GM23338 (cell line): ENCODE data around the gene CRACDL. TPM values are rescaled to one million over a fixed set of nuclear protein-coding genes. Genes with fewer than 3 reads are reported as not detected.

Source experiments
- ATAC-seq: fragments of 200-7000 bp; cut with Tn5 transposase; 3 replicates; pipeline ENCODE4 v1.9.1; 2020
- DNase-seq: peaks from one replicate; pipeline ENCODE4 v3.0.0-alpha.2; 2015; ENCODE audit warnings: low spot score
- H2AFZ ChIP-seq: fragments of 200-600 bp; sonication (generic); 2 replicates; pipeline ENCODE4 v1.8.0; 2016; ENCODE audit warnings: antibody characterized with exemption, mild to moderate bottlenecking, moderate library complexity
- H3F3A ChIP-seq: fragments of 200-600 bp; sonication (generic); replicated peaks from 2 replicates; pipeline ENCODE4 v1.8.0; 2017; ENCODE audit warnings: antibody characterized with exemption, mixed run types, low read depth
- H3K27ac ChIP-seq: fragments of 200-600 bp; sonication (generic); 2 replicates; pipeline ENCODE4 v1.6.1; 2016; ENCODE audit warnings: low read depth
- H3K27me3 ChIP-seq: fragments of 200-600 bp; sonication (generic); 2 replicates; pipeline ENCODE4 v1.8.0; 2016; ENCODE audit warnings: mild to moderate bottlenecking, mixed run types, moderate library complexity; ENCODE audit not compliant: insufficient read depth
- H3K36me3 ChIP-seq: fragments of 200-600 bp; sonication (generic); 2 replicates; pipeline ENCODE4 v1.8.0; 2016; ENCODE audit warnings: mild to moderate bottlenecking; ENCODE audit not compliant: insufficient read depth
- H3K4me1 ChIP-seq: fragments of 200-600 bp; sonication (generic); 2 replicates; pipeline ENCODE4 v1.8.0; 2016; ENCODE audit warnings: mild to moderate bottlenecking, moderate library complexity; ENCODE audit not compliant: insufficient read depth
- H3K4me2 ChIP-seq: fragments of 200-600 bp; sonication (generic); 2 replicates; pipeline ENCODE4 v1.7.1; 2017; ENCODE audit warnings: mixed run types
- H3K4me3 ChIP-seq: fragments of 200-600 bp; sonication (generic); 2 replicates; pipeline ENCODE4 v1.6.1; 2016; ENCODE audit warnings: mixed run types
- H3K79me2 ChIP-seq: fragments of 200-600 bp; sonication (generic); replicated peaks from 2 replicates; pipeline ENCODE4 v1.8.0; 2017; ENCODE audit warnings: mild to moderate bottlenecking; ENCODE audit not compliant: insufficient read depth
- H3K9me2 ChIP-seq: fragments of 200-600 bp; sonication (generic); 2 replicates; pipeline ENCODE4 v1.8.0; 2017; ENCODE audit not compliant: insufficient read depth
- H4K20me1 ChIP-seq: fragments of 200-600 bp; sonication (generic); replicated peaks from 2 replicates; pipeline ENCODE4 v1.8.0; 2017; ENCODE audit warnings: mild to moderate bottlenecking; ENCODE audit not compliant: insufficient read depth
- H3K27ac Mint-ChIP-seq: 2 replicates; pipeline ENCODE4 v1.8.0; 2020; ENCODE audit warnings: inconsistent platforms, mild to moderate bottlenecking, moderate library complexity, mixed read lengths
- H3K27me3 Mint-ChIP-seq: 3 replicates; pipeline ENCODE4 v1.8.0; 2022; ENCODE audit warnings: low read depth, mild to moderate bottlenecking, moderate library complexity, mixed read lengths, inconsistent platforms; ENCODE audit not compliant: insufficient read depth, poor library complexity
- H3K36me3 Mint-ChIP-seq: 3 replicates; pipeline ENCODE4 v1.8.0; 2021; ENCODE audit warnings: low read depth, mild to moderate bottlenecking, inconsistent platforms, moderate library complexity, mixed read lengths
- H3K4me1 Mint-ChIP-seq: 3 replicates; pipeline ENCODE4 v1.8.0; 2020; ENCODE audit warnings: mild to moderate bottlenecking, inconsistent platforms, mixed read lengths
- H3K4me3 Mint-ChIP-seq: 3 replicates; pipeline ENCODE4 v1.8.0; 2021; ENCODE audit warnings: moderate library complexity, mild to moderate bottlenecking, inconsistent platforms, mixed read lengths
- H3K9me3 Mint-ChIP-seq: 3 replicates; pipeline ENCODE4 v1.8.0; 2020; ENCODE audit warnings: moderate library complexity, mild to moderate bottlenecking, inconsistent platforms, mixed read lengths
- CREB1 ChIP-seq: fragments of 250-450 bp; sonication (Bioruptor Pico); IDR thresholded peaks from 2 replicates; pipeline ENCODE4 v1.5.0; 2020; ENCODE audit warnings: low read depth, mild to moderate bottlenecking, moderate library complexity
- CTCF ChIP-seq, 2 experiments: fragments of 200-600 bp in 1 of 2; sonication (generic) in 1 of 2; conservative IDR thresholded peaks; 2 replicates each; pipeline versions ENCODE4 v1.5.1 to v1.6.1; 2016 to 2017; ENCODE audit warnings: antibody characterized with exemption in 2 of 2, low read depth in 2 of 2, mild to moderate bottlenecking in 2 of 2, moderate library complexity in 1 of 2
- EZH2phosphoT487 ChIP-seq: fragments of 200-600 bp; sonication (generic); IDR thresholded peaks from one replicate; pipeline ENCODE4 v1.8.1; 2018; ENCODE audit warnings: antibody characterized with exemption; ENCODE audit not compliant: unreplicated experiment
- NANOG ChIP-seq: IDR thresholded peaks from 2 replicates; pipeline ENCODE4 v1.6.1; 2016; ENCODE audit warnings: antibody characterized with exemption, borderline replicate concordance
- POLR2AphosphoS5 ChIP-seq: IDR thresholded peaks from 2 replicates; pipeline ENCODE4 v1.6.1; 2016; ENCODE audit warnings: antibody characterized with exemption, low read depth
- REST ChIP-seq: IDR thresholded peaks from one replicate; pipeline ENCODE4 v1.6.1; 2018; ENCODE audit warnings: antibody characterized with exemption; ENCODE audit not compliant: unreplicated experiment
- STAT1 ChIP-seq: IDR thresholded peaks from one replicate; pipeline ENCODE4 v1.6.1; 2016; ENCODE audit warnings: antibody characterized with exemption; ENCODE audit not compliant: unreplicated experiment
- ZNF462 ChIP-seq: fragments of 250-450 bp; sonication (Bioruptor Pico); IDR thresholded peaks from 2 replicates; pipeline ENCODE4 v1.5.0; 2020; ENCODE audit warnings: mild to moderate bottlenecking, moderate library complexity
- polyA plus RNA-seq: library from polyadenylated mRNA; unstranded; fragments of >200 nt; fragmentation: Nextera tagmentation; extraction: Ambion mirVana; gene quantifications from 2 replicates; pipeline ENCODE4 v1.2.1, GENCODE V29; 2016
- total RNA-seq: library from RNA; depleted of rRNA; stranded (reverse); fragments of >200 nt; shearing (Covaris generic); gene quantifications from 2 replicates; pipeline ENCODE4 v1.2.3, GENCODE V29; 2014

The CRACDL gene
- total and polyA plus RNA-seq, 2 experiments from 2014 or later, result 0.14 to 0.16 TPM

- no peaks in the 10 kb centered on the region for H3K4me1 Mint-ChIP-seq
- H3K4me3 ChIP-seq, result peak overlapping the region; percentile 68
- TF ChIP-seq REST (no peak), CTCF (conservative IDR thresholded peaks at IDR 0.05; ENCODE audit: low read depth in 2 of 2) (peak; percentile 6 to 52; a peak in 3 of 4 replicates)
- H3K4me3 Mint-ChIP-seq, result peak overlapping the region; percentile 51; the same call in 2 of the 3 replicates
- H3K36me3 ChIP-seq, result no peaks in the 10 kb centered on the region
- H3K4me1 ChIP-seq, result 0 out of 2 replicates have a peak, but pooled peaks cover 3% of the 10 kb centered on the region
- H3K27ac Mint-ChIP-seq, result no peak overlapping the region
- no peaks in the 10 kb centered on the region for H3K36me3 Mint-ChIP-seq
- peaks cover 37% of the 10 kb centered on the region for H3K27me3 Mint-ChIP-seq
- peaks cover 7% of the 10 kb centered on the region; the same call in 1 of the 3 replicates for H3K9me3 Mint-ChIP-seq
- no peaks in the 10 kb centered on the region for H4K20me1 ChIP-seq
- DNase-seq (peak; percentile 80), ATAC-seq (peak; percentile 84)
- H3K27me3 ChIP-seq, result peaks cover 43% of the 10 kb centered on the region
- no peaks in the 10 kb centered on the region for H3K9me2 ChIP-seq
- H2AFZ ChIP-seq, result peak overlapping the region; percentile 97
- no peaks in the 10 kb centered on the region for H3K79me2 ChIP-seq
- peak overlapping the region; percentile 77 for H3K4me2 ChIP-seq
- no peaks in the 10 kb centered on the region for H3F3A ChIP-seq
- no peak overlapping the region for H3K27ac ChIP-seq
Measured at GRCh38 chr2:98822301-98823164, 113.5 kb downstream of the CRACDL start.

- H3K27ac Mint-ChIP-seq, result no peak overlapping the region
- H3K9me2 ChIP-seq, result no peaks in the 10 kb centered on the region
- 0 out of 2 replicates have a peak, but pooled peaks cover 3% of the 10 kb centered on the region for H3K4me1 ChIP-seq
- no peak for ATAC-seq
- no peak overlapping the region for H3K27ac ChIP-seq
- H3K27me3 Mint-ChIP-seq, result peaks cover 37% of the 10 kb centered on the region
- H4K20me1 ChIP-seq, result no peaks in the 10 kb centered on the region
- H3K79me2 ChIP-seq, result no peaks in the 10 kb centered on the region
- no peak overlapping the region for H2AFZ ChIP-seq
- peaks cover 43% of the 10 kb centered on the region for H3K27me3 ChIP-seq
- peaks cover 7% of the 10 kb centered on the region; the same call in 1 of the 3 replicates for H3K9me3 Mint-ChIP-seq
- no peaks in the 10 kb centered on the region for H3F3A ChIP-seq
- DNase-seq, result no peak
- no peaks in the 10 kb centered on the region for H3K36me3 ChIP-seq
- H3K4me3 ChIP-seq, result no peak overlapping the region
- no peak overlapping the region for H3K4me2 ChIP-seq
- H3K4me3 Mint-ChIP-seq, result peak overlapping the region; percentile 32; the same call in 1 of the 3 replicates
- no peaks in the 10 kb centered on the region for H3K4me1 Mint-ChIP-seq
- H3K36me3 Mint-ChIP-seq, result no peaks in the 10 kb centered on the region
- TF ChIP-seq EZH2phosphoT487 (no peak), POLR2AphosphoS5 (no peak), STAT1 (no peak), NANOG (no peak), ZNF462 (CRISPR knock-in tag) (no peak), CREB1 (CRISPR knock-in tag) (no peak)
Measured at GRCh38 chr2:98821629-98822135, 114.3 kb downstream of the CRACDL start.
